PC-3 (cell line): ENCODE data around the gene BIRC6. TPM values are rescaled to one million over a fixed set of nuclear protein-coding genes. Genes with fewer than 3 reads are reported as not detected.
"Not testable (repeated sequence)": the region's sequence is repeated elsewhere in the genome, so short reads cannot be mapped to it uniquely, and the experiment has no call there.

Source experiments
- ATAC-seq: fragments of 200-7000 bp; cut with Tn5 transposase; 2 replicates; pipeline ENCODE4 v1.9.1; 2020; ENCODE audit warnings: mild to moderate bottlenecking, moderate library complexity
- BruUV-seq: library from RNA; stranded (reverse); fragments of 400-500 nt; replicated peaks from 2 replicates; lab custom pipeline; 2021; lab: Mats Ljungman, UMichigan
- CTCF ChIA-PET: fragments of 300-600 bp; sonication (Branson Sonifier 250); formaldehyde crosslinking; loops from one replicate; lab custom pipeline; 2022; ENCODE audit warnings: antibody characterized with exemption; lab: Charles Lee
- POLR2A ChIA-PET: fragments of 300-600 bp; sonication (Branson Sonifier 250); formaldehyde crosslinking; loops from one replicate; lab custom pipeline; 2022; ENCODE audit warnings: antibody characterized with exemption; ENCODE audit not compliant: unreplicated experiment; lab: Charles Lee
- DNase-seq: peaks from one replicate; pipeline ENCODE4 v3.0.0-alpha.2; 2015
- H2AFZ ChIP-seq: fragments of 300-600 bp; sonication (generic); 2 replicates; pipeline ENCODE4 v1.6.0; 2016; ENCODE audit warnings: antibody characterized with exemption, low read length
- H3F3A ChIP-seq: fragments of 300-600 bp; sonication (generic); one replicate; pipeline ENCODE4 v1.6.0; 2017; ENCODE audit warnings: antibody characterized with exemption, low read length, control low read depth, mild to moderate bottlenecking; ENCODE audit not compliant: unreplicated experiment
- H3K27ac ChIP-seq: fragments of 300-600 bp; sonication (generic); 2 replicates; pipeline ENCODE4 v1.5.1; 2016; ENCODE audit warnings: mild to moderate bottlenecking, low read length
- H3K27me3 ChIP-seq: fragments of 300-600 bp; sonication (generic); 2 replicates; pipeline ENCODE4 v1.6.1; 2016; ENCODE audit warnings: low read length, mixed read lengths
- H3K36me3 ChIP-seq: fragments of 300-600 bp; sonication (generic); 2 replicates; pipeline ENCODE4 v1.6.1; 2016; ENCODE audit warnings: low read depth, mixed run types, low read length, mixed read lengths
- H3K4me1 ChIP-seq: fragments of 300-600 bp; sonication (generic); 2 replicates; pipeline ENCODE4 v1.5.1; 2016; ENCODE audit warnings: low read length; ENCODE audit not compliant: insufficient read depth
- H3K4me2 ChIP-seq: fragments of 300-600 bp; sonication (generic); 2 replicates; pipeline ENCODE4 v1.6.0; 2016; ENCODE audit warnings: low read length
- H3K4me3 ChIP-seq: fragments of 300-600 bp; sonication (generic); 2 replicates; pipeline ENCODE4 v1.5.1; 2016; ENCODE audit warnings: mild to moderate bottlenecking, low read length, mixed read lengths
- H3K79me2 ChIP-seq: fragments of 300-600 bp; sonication (generic); 2 replicates; pipeline ENCODE4 v1.6.1; 2017; ENCODE audit warnings: low read length, mixed read lengths
- H3K9ac ChIP-seq: fragments of 300-600 bp; sonication (generic); 2 replicates; pipeline ENCODE4 v1.6.0; 2016; ENCODE audit warnings: mild to moderate bottlenecking, low read length
- H3K9me2 ChIP-seq: fragments of 300-600 bp; sonication (generic); replicated peaks from 2 replicates; pipeline ENCODE4 v1.6.1; 2016; ENCODE audit warnings: mixed run types, low read length, mixed read lengths
- H3K9me3 ChIP-seq: fragments of 300-600 bp; sonication (generic); 2 replicates; pipeline ENCODE4 v1.6.1; 2016; ENCODE audit warnings: low read length, mixed read lengths
- H4K20me1 ChIP-seq: fragments of 300-600 bp; sonication (generic); 2 replicates; pipeline ENCODE4 v1.6.1; 2016; ENCODE audit warnings: low read length, mixed read lengths
- CTCF ChIP-seq: fragments of 300-600 bp; sonication (generic); conservative IDR thresholded peaks from 2 replicates; pipeline ENCODE4 v1.5.1; 2017; ENCODE audit warnings: antibody characterized with exemption, low read depth, mild to moderate bottlenecking, low read length
- EZH2 ChIP-seq: fragments of 300-600 bp; sonication (generic); IDR thresholded peaks from one replicate; pipeline ENCODE4 v1.6.1; 2017; ENCODE audit warnings: antibody characterized with exemption, mild to moderate bottlenecking, low read length; ENCODE audit not compliant: unreplicated experiment
- EZH2phosphoT487 ChIP-seq: fragments of 300-600 bp; sonication (generic); IDR thresholded peaks from 2 replicates; pipeline ENCODE4 v1.6.1; 2018; ENCODE audit warnings: mild to moderate bottlenecking, antibody characterized with exemption, low read length, borderline replicate concordance
- intact Hi-C: fragments of 100-400 bp; cut with micrococcal nuclease; formaldehyde crosslinking; loops from 2 replicates; pipeline ENCODE4 v1.9.0; 2023
- total RNA-seq: library from RNA; depleted of rRNA; stranded (reverse); fragments of >200 nt; gene quantifications from 2 replicates; pipeline ENCODE4 v1.2.3, GENCODE V29; 2014

BIRC6 gene
- total RNA-seq, 1 experiment from 2014 or later: 74.7 TPM

GRCh38 chr2:32455816-32456215 is 99.0 kb downstream of the BIRC6 start:
- intact Hi-C loops: no loop called here
- POLR2A ChIA-PET: no interaction called here
- no peak for ATAC-seq
- Histone ChIP-seq H3K4me1 (no peaks in the 10 kb centered on the region), H3K36me3 (peaks cover 6% of the 10 kb centered on the region), H3K79me2 (no peaks in the 10 kb centered on the region), H2AFZ (no peak overlapping the region), H3K27me3 (no peaks in the 10 kb centered on the region), H3K9me2 (no peaks in the 10 kb centered on the region), H3F3A (no peaks in the 10 kb centered on the region), H4K20me1 (no peaks in the 10 kb centered on the region), H3K9me3 (no peaks in the 10 kb centered on the region), H3K27ac (no peak overlapping the region), H3K4me3 (no peak overlapping the region), H3K9ac (no peak overlapping the region), H3K4me2 (no peak overlapping the region)
- CTCF ChIA-PET: no interaction called here
- DNase-seq: no peak
- no TSS peak for BruUV-seq
- TF ChIP-seq EZH2phosphoT487 (no peak), CTCF (no peak), EZH2 (no peak)

- Histone ChIP-seq H2AFZ (no peak overlapping the region), H3K9ac (no peak overlapping the region), H4K20me1 (no peaks in the 10 kb centered on the region), H3K9me2 (no peaks in the 10 kb centered on the region), H3K27ac (no peak overlapping the region), H3K4me2 (no peak overlapping the region), H3K27me3 (no peaks in the 10 kb centered on the region), H3F3A (no peaks in the 10 kb centered on the region), H3K4me3 (no peak overlapping the region), H3K79me2 (no peaks in the 10 kb centered on the region), H3K4me1 (no peaks in the 10 kb centered on the region), H3K36me3 (peaks cover 6% of the 10 kb centered on the region), H3K9me3 (no peaks in the 10 kb centered on the region)
- ChIA-PET POLR2A (no interaction called here), CTCF (no interaction called here)
- DNase-seq (no peak), ATAC-seq (no peak)
- intact Hi-C loops: no loop called here
- TF ChIP-seq CTCF (no peak), EZH2phosphoT487 (no peak), EZH2 (no peak)
- no TSS peak for BruUV-seq
These were observed 100.0 kb downstream of the BIRC6 start for GRCh38 chr2:32456808-32457207.

- Histone ChIP-seq H4K20me1 (no peaks in the 10 kb centered on the region), H3K27ac (no peak overlapping the region), H3K9me3 (no peaks in the 10 kb centered on the region), H3K9ac (no peak overlapping the region), H3K79me2 (no peaks in the 10 kb centered on the region), H3K9me2 (no peaks in the 10 kb centered on the region), H3K4me2 (no peak overlapping the region), H2AFZ (no peak overlapping the region), H3K27me3 (no peaks in the 10 kb centered on the region), H3F3A (no peaks in the 10 kb centered on the region), H3K4me1 (no peaks in the 10 kb centered on the region), H3K4me3 (no peak overlapping the region), H3K36me3 (peaks cover 6% of the 10 kb centered on the region)
- intact Hi-C loops: no loop called here
- POLR2A ChIA-PET: no interaction called here
- TF ChIP-seq EZH2phosphoT487 (no peak), EZH2 (no peak), CTCF (no peak)
- BruUV-seq: no TSS peak
- CTCF ChIA-PET: no interaction called here
- ATAC-seq (no peak), DNase-seq (no peak)
These were observed 101.0 kb downstream of the BIRC6 start for GRCh38 chr2:32457814-32458213.

GRCh38 chr2:32460861-32461260 is 104.0 kb downstream of the BIRC6 start:
- CTCF ChIA-PET, H2AFZ ChIP-seq, H3K79me2 ChIP-seq, H3F3A ChIP-seq, H3K4me1 ChIP-seq, H3K27me3 ChIP-seq, H3K4me3 ChIP-seq, H3K27ac ChIP-seq, H3K9me2 ChIP-seq, H3K9me3 ChIP-seq, H3K9ac ChIP-seq, intact Hi-C loops, POLR2A ChIA-PET, ATAC-seq, DNase-seq, BruUV-seq, H4K20me1 ChIP-seq, H3K4me2 ChIP-seq: not testable (repeated sequence)
- H3K36me3 ChIP-seq: peaks cover 28% of the 10 kb centered on the region
